H1 (cell line): ENCODE data around the gene ADAMTS8. TPM values are rescaled to one million over a fixed set of nuclear protein-coding genes. Genes with fewer than 3 reads are reported as not detected.

Experiments used
- CTCF ChIA-PET: fragments of 300-600 bp; sonication (Branson Sonifier 250); formaldehyde crosslinking; loops from one replicate; lab custom pipeline; 2021; ENCODE audit not compliant: partially characterized antibody; lab: Charles Lee
- POLR2A ChIA-PET: fragments of 300-600 bp; sonication (Branson Sonifier 250); formaldehyde crosslinking; loops from one replicate; lab custom pipeline; 2021; ENCODE audit warnings: inconsistent platforms; ENCODE audit not compliant: partially characterized antibody; lab: Charles Lee
- DNase-seq, 2 experiments: peaks; one replicate each; pipeline versions ENCODE4 v3.0.0 to v3.0.0-alpha.2; 2010 to 2022; ENCODE audit warnings: low spot score in 2 of 2, low read depth in 1 of 2, mixed read lengths in 1 of 2
- FAIRE-seq: peaks from 2 replicates; lab custom pipeline; 2011; peaks lifted over from hg19 to GRCh38; lab: Jason Lieb, UNC
- H2AFZ ChIP-seq: 2 replicates; pipeline ENCODE4 v1.8.1; 2012; ENCODE audit warnings: low read length, inconsistent platforms
- H2AK5ac ChIP-seq: 2 replicates; pipeline ENCODE4 v1.6.1; 2013; ENCODE audit warnings: low read depth, low read length
- H2BK120ac ChIP-seq: replicated peaks from 2 replicates; pipeline ENCODE3; 2013; ENCODE audit warnings: low read depth, low read length, inconsistent platforms
- H2BK12ac ChIP-seq: 2 replicates; pipeline ENCODE4 v1.6.1; 2013; ENCODE audit warnings: low read depth, low read length
- H2BK15ac ChIP-seq: 2 replicates; pipeline ENCODE4 v1.6.1; 2013; ENCODE audit warnings: low read length
- H2BK20ac ChIP-seq: 2 replicates; pipeline ENCODE4 v1.6.1; 2013; ENCODE audit warnings: low read length
- H2BK5ac ChIP-seq: 2 replicates; pipeline ENCODE4 v1.6.1; 2013; ENCODE audit warnings: low read depth, low read length
- H3K14ac ChIP-seq: 2 replicates; pipeline ENCODE4 v1.6.1; 2013; ENCODE audit warnings: inconsistent platforms; ENCODE audit not compliant: insufficient read length
- H3K18ac ChIP-seq: 2 replicates; pipeline ENCODE4 v1.6.1; 2013; ENCODE audit warnings: low read length; ENCODE audit errors: extremely low read depth
- H3K23ac ChIP-seq: 2 replicates; pipeline ENCODE4 v1.6.1; 2013; ENCODE audit warnings: inconsistent platforms; ENCODE audit not compliant: insufficient read length
- H3K23me2 ChIP-seq: 2 replicates; pipeline ENCODE4 v1.6.1; 2013; ENCODE audit warnings: low read depth, low read length
- H3K27ac ChIP-seq: 2 replicates; pipeline ENCODE4 v1.6.1; 2011; ENCODE audit warnings: low read depth, low read length, inconsistent platforms
- H3K27me3 ChIP-seq, 4 experiments: replicated peaks in 1 of 4; 1 replicate in 1 of 4; 2 replicates in 3 of 4; pipeline versions ENCODE4 v1.6.1 to v1.8.1; 2011 to 2013; ENCODE audit warnings: low read length in 3 of 4, mild to moderate bottlenecking in 3 of 4, inconsistent platforms in 2 of 4, mixed read lengths in 2 of 4, moderate library complexity in 1 of 4; ENCODE audit not compliant: control insufficient read depth in 3 of 4, insufficient read depth in 3 of 4; ENCODE audit errors: extremely low read depth in 1 of 4
- H3K36me3 ChIP-seq, 4 experiments: 2 replicates each; pipeline versions ENCODE4 v1.6.1 to v1.8.1; 2011 to 2013; ENCODE audit warnings: mild to moderate bottlenecking in 4 of 4, low read length in 3 of 4, moderate library complexity in 2 of 4, control low read depth in 1 of 4, inconsistent platforms in 1 of 4; ENCODE audit not compliant: insufficient read depth in 4 of 4, control insufficient read depth in 2 of 4
- H3K4ac ChIP-seq: replicated peaks from 2 replicates; pipeline ENCODE3; 2013; ENCODE audit warnings: low read length, low read depth, mixed read lengths, inconsistent platforms; ENCODE audit not compliant: insufficient read length
- H3K4me1 ChIP-seq, 4 experiments: replicated peaks in 1 of 4; 1 replicate in 1 of 4; 2 replicates in 3 of 4; pipeline versions ENCODE4 v1.6.1 to v1.8.1; 2011 to 2013; ENCODE audit warnings: low read length in 3 of 4, inconsistent platforms in 2 of 4, mixed read lengths in 1 of 4; ENCODE audit not compliant: insufficient read depth in 4 of 4, control insufficient read depth in 3 of 4
- H3K4me2 ChIP-seq, 2 experiments: 2 replicates each; pipeline versions ENCODE4 v1.6.1 to v1.8.1; 2011 to 2013; ENCODE audit warnings: low read depth in 2 of 2, low read length in 2 of 2, control low read depth in 1 of 2, inconsistent platforms in 1 of 2, mild to moderate bottlenecking in 1 of 2; ENCODE audit not compliant: insufficient read depth in 1 of 2
- H3K4me3 ChIP-seq, 4 experiments: fragments of 200-600, 300-600 bp in 1 of 4; sonication (generic), shearing (Covaris generic), sonication (Bioruptor Twin) in 1 of 4; 2 replicates each; pipeline versions ENCODE4 v1.5.1 to v1.8.1; 2011 to 2016; ENCODE audit warnings: low read length in 4 of 4, low read depth in 3 of 4, control low read depth in 2 of 4, inconsistent platforms in 2 of 4, mild to moderate bottlenecking in 2 of 4, mixed read lengths in 1 of 4, moderate library complexity in 1 of 4; ENCODE audit not compliant: insufficient read depth in 2 of 4; ENCODE audit errors: extremely low read depth in 1 of 4
- H3K56ac ChIP-seq: replicated peaks from 2 replicates; pipeline ENCODE3; 2013; ENCODE audit warnings: low read depth, mild to moderate bottlenecking, mixed read lengths, low read length, inconsistent platforms; ENCODE audit not compliant: insufficient read length
- H3K79me1 ChIP-seq: 2 replicates; pipeline ENCODE4 v1.6.1; 2013; ENCODE audit warnings: low read depth, low read length, control low read depth
- H3K79me2 ChIP-seq, 2 experiments: 2 replicates each; pipeline versions ENCODE4 v1.6.1 to v1.8.1; 2012 to 2013; ENCODE audit warnings: low read length in 2 of 2, mild to moderate bottlenecking in 2 of 2, inconsistent platforms in 1 of 2; ENCODE audit not compliant: insufficient read depth in 2 of 2, control insufficient read depth in 1 of 2
- H3K9ac ChIP-seq, 4 experiments: replicated peaks in 1 of 4; 1 replicate in 1 of 4; 2 replicates in 3 of 4; pipeline versions ENCODE4 v1.6.1 to v1.8.1; 2011 to 2013; ENCODE audit warnings: low read depth in 3 of 4, low read length in 3 of 4, control low read depth in 2 of 4, mild to moderate bottlenecking in 2 of 4, moderate library complexity in 2 of 4, inconsistent platforms in 1 of 4; ENCODE audit errors: extremely low read depth in 1 of 4
- H3K9me3 ChIP-seq, 2 experiments: 2 replicates each; pipeline versions ENCODE4 v1.6.1 to v1.8.1; 2012 to 2013; ENCODE audit warnings: mild to moderate bottlenecking in 2 of 2, moderate library complexity in 2 of 2, control low read depth in 1 of 2, inconsistent platforms in 1 of 2, low read depth in 1 of 2, low read length in 1 of 2, mixed read lengths in 1 of 2; ENCODE audit not compliant: insufficient read depth in 2 of 2
- H4K20me1 ChIP-seq, 2 experiments: replicated peaks in 1 of 2; 2 replicates each; pipeline versions ENCODE3 to v1.8.1; 2011 to 2013; ENCODE audit warnings: inconsistent platforms in 2 of 2, low read length in 2 of 2, mild to moderate bottlenecking in 1 of 2; ENCODE audit not compliant: insufficient read depth in 2 of 2, control insufficient read depth in 1 of 2
- H4K5ac ChIP-seq: 2 replicates; pipeline ENCODE4 v1.6.1; 2013; ENCODE audit warnings: low read length, low read depth, mixed read lengths, inconsistent platforms; ENCODE audit not compliant: insufficient read length
- H4K8ac ChIP-seq: 2 replicates; pipeline ENCODE4 v1.8.0; 2013; ENCODE audit warnings: mild to moderate bottlenecking, moderate library complexity, low read length, inconsistent platforms; ENCODE audit not compliant: insufficient read depth; ENCODE audit errors: extremely low read depth
- H4K91ac ChIP-seq: replicated peaks from 2 replicates; pipeline ENCODE3; 2013; ENCODE audit warnings: low read length, mixed read lengths, inconsistent platforms; ENCODE audit not compliant: insufficient read length
- NANOG ChIP-seq: IDR thresholded peaks from 2 replicates; pipeline ENCODE4 v1.6.1; 2011; ENCODE audit warnings: low read length, low read depth, mild to moderate bottlenecking, inconsistent platforms; ENCODE audit not compliant: insufficient read depth, poor library complexity, severe bottlenecking
- WGBS, 2 experiments: shearing (Covaris generic) in 1 of 2; methylation state at CpG; one replicate each; pipeline versions ENCODE4 v1.1.6 to v1.1.7; 2013 to 2015; ENCODE audit warnings: low lambda C conversion rate in 2 of 2, mixed read lengths in 2 of 2, inconsistent platforms in 1 of 2, low coverage in 1 of 2, missing lambda C conversion rate in 1 of 2; ENCODE audit not compliant: insufficient replicate concordance in 2 of 2, insufficient coverage in 1 of 2, insufficient read length in 1 of 2; ENCODE audit errors: extremely low coverage in 1 of 2, missing lambda C conversion rate in 1 of 2; 5-methylcytosine and 5-hydroxymethylcytosine counted together
- polyA plus RNA-seq, 7 experiments: library from polyadenylated mRNA; depleted of rRNA in 3 of 7; stranded (reverse) in 5 of 7; unstranded in 2 of 7; fragments of >200 nt in 5 of 7; fragments of 200-250 nt in 2 of 7; gene quantifications; 1 replicate in 5 of 7; 2 replicates in 1 of 7; 4 replicates in 1 of 7; pipeline versions ENCODE4 v1.2.1 to v1.2.3, GENCODE V29; 2011 to 2013; ENCODE audit warnings: missing spikeins in 2 of 7, mixed read lengths in 2 of 7
- total RNA-seq: library from RNA; stranded (reverse); fragmentation: NEBNext Ultra II Directional; extraction: Animal tissue kit (Norgen Biotek cat#: 25700); gene quantifications from 2 replicates; pipeline ENCODE4 v1.2.1, GENCODE V29; 2021

The ADAMTS8 gene
- total and polyA plus RNA-seq, 2 of the 8 experiments (the other 6 are each of a cell fraction or from before 2014, with no cell fraction given), result 9.3 to 16.6 TPM

DNA sequence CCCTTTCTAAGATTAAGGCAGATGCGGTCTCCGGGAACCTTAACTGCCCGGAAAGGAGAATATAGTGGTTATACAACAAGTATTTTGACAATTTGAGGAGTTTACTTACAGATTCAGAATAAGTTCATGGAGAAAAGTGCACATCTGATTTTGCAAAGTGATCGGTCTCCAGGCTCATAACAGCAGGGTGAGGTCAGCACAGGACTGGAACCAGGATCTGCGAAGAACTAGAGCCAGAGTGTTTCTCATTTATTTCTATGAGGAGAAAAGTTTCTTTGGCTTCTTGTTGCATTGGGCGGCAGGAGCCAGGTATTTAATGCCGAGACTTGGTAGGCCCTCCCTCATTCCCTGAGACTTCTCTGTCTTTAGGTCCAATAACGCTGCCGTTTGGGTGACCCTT lies 23.8 kb upstream of the ADAMTS8 start:
- no peak overlapping the region for H3K27ac ChIP-seq
- H3K4me3 ChIP-seq, result no peak overlapping the region
- H3K23ac ChIP-seq, result no peak overlapping the region
- no peak overlapping the region for H3K56ac ChIP-seq
- H3K27me3 ChIP-seq, result peaks cover 9 to 54% (median 42%) of the 10 kb centered on the region in 4 experiments
- no peaks in the 10 kb centered on the region for H3K36me3 ChIP-seq
- H2BK20ac ChIP-seq, result no peak overlapping the region
- TF ChIP-seq NANOG, result no peak
- POLR2A ChIA-PET, result no interaction called here
- DNase-seq (no peak), FAIRE-seq (no peak)
- peaks cover 3 to 4% of the 10 kb centered on the region in 2 experiments for H4K20me1 ChIP-seq
- no peaks in the 10 kb centered on the region for H3K9me3 ChIP-seq
- no peak overlapping the region for H4K8ac ChIP-seq
- no peaks in the 10 kb centered on the region for H3K79me2 ChIP-seq
- 89% methylated on average over 9 of the region's 9 CpGs; no CpG with 5 or more reads in 1 of the 2 experiments for WGBS, 2 experiments
- peaks cover 16% of the 10 kb centered on the region for H3K23me2 ChIP-seq
- CTCF ChIA-PET, result interaction anchor here (0.5 to 9.0 kb wide), 9 partner anchors 10 to 409 kb away, joined by 3 to 83 read pairs (median 5); no protein-coding TSS in a partner anchor
- H3K9ac ChIP-seq, result no peak overlapping the region
- H3K4me2 ChIP-seq, result no peak overlapping the region
- H3K4me1 ChIP-seq, result peaks cover 0 to 9% (median 6%) of the 10 kb centered on the region in 4 experiments; a peak in 6 of 7 replicates
- no peak overlapping the region for H2BK15ac ChIP-seq
- H3K4ac ChIP-seq, result no peak overlapping the region
- no peak overlapping the region for H2BK120ac ChIP-seq
- H3K14ac ChIP-seq, result no peak overlapping the region
- no peak overlapping the region for H3K18ac ChIP-seq
- no peak overlapping the region for H2AFZ ChIP-seq
- no peak overlapping the region for H2BK5ac ChIP-seq
- H4K91ac ChIP-seq, result no peak overlapping the region
- H3K79me1 ChIP-seq, result no peaks in the 10 kb centered on the region; the same call in 1 of the 2 replicates
- H2AK5ac ChIP-seq, result no peak overlapping the region
- no peak overlapping the region for H4K5ac ChIP-seq
- no peak overlapping the region for H2BK12ac ChIP-seq
